Panc1 (cell line): Measurements from ENCODE around the gene UGDH. TPM values are rescaled to one million over a fixed set of nuclear protein-coding genes. Genes with fewer than 3 reads are reported as not detected.
"Not testable (repeated sequence)": the region's sequence is repeated elsewhere in the genome, so short reads cannot be mapped to it uniquely, and the experiment has no call there.

ENCODE experiments used
- ATAC-seq: fragments of 200-7000 bp; cut with Tn5 transposase; 2 replicates; pipeline ENCODE4 v1.9.1; 2020; ENCODE audit warnings: mild to moderate bottlenecking, moderate library complexity
- BruUV-seq: library from RNA; stranded (reverse); fragments of 400-500 nt; replicated peaks from 2 replicates; lab custom pipeline; 2021; lab: Mats Ljungman, UMichigan
- CTCF ChIA-PET: fragments of 300-600 bp; sonication (Branson Sonifier 250); formaldehyde crosslinking; loops from one replicate; lab custom pipeline; 2022; ENCODE audit warnings: antibody characterized with exemption; lab: Charles Lee
- POLR2A ChIA-PET: fragments of 300-600 bp; sonication (Branson Sonifier 250); formaldehyde crosslinking; loops from one replicate; lab custom pipeline; 2022; ENCODE audit warnings: antibody characterized with exemption; lab: Charles Lee
- DNase-seq: peaks from one replicate; pipeline ENCODE4 v3.0.0-alpha.2; 2010; ENCODE audit warnings: low read depth, low spot score
- H3K27ac ChIP-seq: 2 replicates; pipeline ENCODE4 v1.5.1; 2011; ENCODE audit warnings: mild to moderate bottlenecking, low read length, inconsistent platforms
- H3K27me3 ChIP-seq: fragments of 200-500 bp; sonication (Bioruptor generic); 2 replicates; pipeline ENCODE4 v1.6.0; 2014; ENCODE audit warnings: low read length, inconsistent platforms; ENCODE audit not compliant: control insufficient read depth, insufficient read depth
- H3K36me3 ChIP-seq: fragments of 200-500 bp; sonication (Bioruptor generic); 2 replicates; pipeline ENCODE4 v1.5.1; 2014; ENCODE audit warnings: inconsistent platforms, mild to moderate bottlenecking, low read length, moderate library complexity; ENCODE audit not compliant: control insufficient read depth, insufficient read depth
- H3K4me1 ChIP-seq: 2 replicates; pipeline ENCODE4 v1.5.1; 2011; ENCODE audit warnings: inconsistent platforms, mild to moderate bottlenecking, low read length, moderate library complexity; ENCODE audit not compliant: control insufficient read depth, insufficient read depth
- H3K4me3 ChIP-seq, 2 experiments: 2 replicates each; pipeline ENCODE4 v1.5.1; 2011 to 2012; ENCODE audit warnings: low read depth in 2 of 2, low read length in 2 of 2, mild to moderate bottlenecking in 2 of 2, inconsistent platforms in 1 of 2, moderate library complexity in 1 of 2
- H3K9me3 ChIP-seq: fragments of 200-500 bp; sonication (Bioruptor generic); 2 replicates; pipeline ENCODE4 v1.5.1; 2014; ENCODE audit warnings: low read depth, mild to moderate bottlenecking, inconsistent platforms, low read length, moderate library complexity; ENCODE audit not compliant: control insufficient read depth, insufficient read depth
- POLR2AphosphoS5 ChIP-seq: IDR thresholded peaks from 2 replicates; pipeline ENCODE4 v1.6.1; 2012; ENCODE audit warnings: mild to moderate bottlenecking, low read depth, low read length, moderate library complexity
- SIN3A ChIP-seq: IDR thresholded peaks from 2 replicates; pipeline ENCODE4 v1.6.1; 2012; ENCODE audit warnings: low read depth, mild to moderate bottlenecking, low read length, moderate library complexity, borderline replicate concordance; ENCODE audit not compliant: insufficient read depth
- TCF7L2 ChIP-seq: IDR thresholded peaks from 2 replicates; pipeline ENCODE4 v1.6.1; 2011; ENCODE audit warnings: mild to moderate bottlenecking, low read depth, low read length, inconsistent platforms
- in situ Hi-C: cut with HindIII; loops from 2 replicates; pipeline ENCODE4 v1.10.0; 2016; ENCODE audit warnings: low sequenced_read_pairs, low pct_unique_long_range_greater_than_20kb
- intact Hi-C: fragments of 100-400 bp; cut with micrococcal nuclease; formaldehyde crosslinking; loops from one replicate; pipeline ENCODE4 v1.10.0; 2022; ENCODE audit not compliant: unreplicated experiment
- total RNA-seq: library from RNA; stranded (reverse); gene quantifications from one replicate; pipeline ENCODE4 v1.2.1, GENCODE V29; 2021; ENCODE audit not compliant: unreplicated experiment
- TF ChIP-seq, protein P1 (sequence below): fragments of 450-650 bp; IDR thresholded peaks from 2 replicates; pipeline ENCODE4 v1.5.1; 2017; ENCODE audit warnings: mild to moderate bottlenecking
- TF ChIP-seq, protein P2 (sequence below), 2 experiments: IDR thresholded peaks; 2 replicates each; pipeline ENCODE4 v1.6.1; 2011 to 2012; ENCODE audit warnings: low read depth in 2 of 2, control low read depth in 1 of 2, low read length in 1 of 2, mild to moderate bottlenecking in 1 of 2, moderate library complexity in 1 of 2; ENCODE audit not compliant: insufficient read depth in 1 of 2

UGDH gene
- total RNA-seq, 1 experiment from 2014 or later: 373 TPM

DNA sequence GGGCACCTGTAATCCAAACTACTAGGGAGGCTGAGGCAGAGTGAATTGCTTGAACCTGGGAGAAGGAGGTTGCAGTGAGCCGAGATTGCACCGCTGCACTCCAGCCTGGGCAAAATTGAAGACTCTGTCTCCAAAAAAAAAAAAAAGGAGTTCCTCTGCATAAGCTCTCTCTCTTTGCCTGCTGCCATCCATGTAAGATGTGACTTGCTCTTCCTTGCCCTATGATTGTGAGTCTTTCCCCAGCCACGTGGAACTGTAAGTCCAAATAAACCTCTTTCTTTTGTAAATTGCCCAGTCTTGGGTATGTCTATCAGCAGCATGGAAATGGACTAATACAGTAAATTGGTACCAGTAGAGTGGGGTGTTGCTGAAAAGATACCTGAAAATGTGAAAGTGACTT lies 5.0 kb upstream of the UGDH start:
- ATAC-seq, H3K9me3 ChIP-seq, BruUV-seq, H3K4me1 ChIP-seq, POLR2A ChIA-PET, DNase-seq, H3K27me3 ChIP-seq, H3K4me3 ChIP-seq, in situ Hi-C loops, H3K36me3 ChIP-seq, intact Hi-C loops, H3K27ac ChIP-seq, CTCF ChIA-PET: not testable (repeated sequence)

DNA sequence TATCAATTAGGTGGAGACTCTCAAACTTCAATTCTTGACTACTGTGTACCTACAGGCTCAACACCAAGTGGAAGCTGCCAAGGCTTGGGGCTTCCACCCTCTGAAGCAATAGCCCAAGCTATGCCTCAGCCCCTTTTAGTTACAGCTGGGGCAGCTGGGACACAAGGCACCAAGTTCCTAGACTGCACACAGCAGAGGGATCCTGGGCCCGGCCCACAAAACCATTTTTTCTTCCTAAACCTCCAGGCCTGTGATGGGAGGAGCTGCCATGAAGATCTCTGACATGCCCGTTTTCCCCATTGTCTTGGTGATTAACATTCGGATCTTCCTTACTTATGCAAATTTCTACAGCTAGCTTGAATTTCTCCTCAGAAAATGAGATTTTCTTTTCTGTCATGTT lies 3.4 kb upstream of the UGDH start:
- ChIA-PET CTCF (no interaction called here), POLR2A (interaction anchor here (0.6 kb wide), 1 partner anchor 102 kb away, joined by 21 read pairs; no protein-coding TSS in a partner anchor)
- intact Hi-C loops (no loop called here), in situ Hi-C loops (no loop called here)
- no peaks in the 10 kb centered on the region for H3K4me1 ChIP-seq
- H3K9me3 ChIP-seq: no peaks in the 10 kb centered on the region; the same call in 1 of the 2 replicates
- no peak overlapping the region for H3K27ac ChIP-seq
- DNase-seq: no peak
- H3K36me3 ChIP-seq: peaks cover 5% of the 10 kb centered on the region; the same call in 1 of the 2 replicates
- no TSS peak for BruUV-seq
- TF ChIP-seq SIN3A (no peak), POLR2AphosphoS5 (no peak), TCF7L2 (no peak)
- TF ChIP-seq, protein P1, sequence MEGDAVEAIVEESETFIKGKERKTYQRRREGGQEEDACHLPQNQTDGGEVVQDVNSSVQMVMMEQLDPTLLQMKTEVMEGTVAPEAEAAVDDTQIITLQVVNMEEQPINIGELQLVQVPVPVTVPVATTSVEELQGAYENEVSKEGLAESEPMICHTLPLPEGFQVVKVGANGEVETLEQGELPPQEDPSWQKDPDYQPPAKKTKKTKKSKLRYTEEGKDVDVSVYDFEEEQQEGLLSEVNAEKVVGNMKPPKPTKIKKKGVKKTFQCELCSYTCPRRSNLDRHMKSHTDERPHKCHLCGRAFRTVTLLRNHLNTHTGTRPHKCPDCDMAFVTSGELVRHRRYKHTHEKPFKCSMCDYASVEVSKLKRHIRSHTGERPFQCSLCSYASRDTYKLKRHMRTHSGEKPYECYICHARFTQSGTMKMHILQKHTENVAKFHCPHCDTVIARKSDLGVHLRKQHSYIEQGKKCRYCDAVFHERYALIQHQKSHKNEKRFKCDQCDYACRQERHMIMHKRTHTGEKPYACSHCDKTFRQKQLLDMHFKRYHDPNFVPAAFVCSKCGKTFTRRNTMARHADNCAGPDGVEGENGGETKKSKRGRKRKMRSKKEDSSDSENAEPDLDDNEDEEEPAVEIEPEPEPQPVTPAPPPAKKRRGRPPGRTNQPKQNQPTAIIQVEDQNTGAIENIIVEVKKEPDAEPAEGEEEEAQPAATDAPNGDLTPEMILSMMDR: no peak
- TF ChIP-seq, protein P2, sequence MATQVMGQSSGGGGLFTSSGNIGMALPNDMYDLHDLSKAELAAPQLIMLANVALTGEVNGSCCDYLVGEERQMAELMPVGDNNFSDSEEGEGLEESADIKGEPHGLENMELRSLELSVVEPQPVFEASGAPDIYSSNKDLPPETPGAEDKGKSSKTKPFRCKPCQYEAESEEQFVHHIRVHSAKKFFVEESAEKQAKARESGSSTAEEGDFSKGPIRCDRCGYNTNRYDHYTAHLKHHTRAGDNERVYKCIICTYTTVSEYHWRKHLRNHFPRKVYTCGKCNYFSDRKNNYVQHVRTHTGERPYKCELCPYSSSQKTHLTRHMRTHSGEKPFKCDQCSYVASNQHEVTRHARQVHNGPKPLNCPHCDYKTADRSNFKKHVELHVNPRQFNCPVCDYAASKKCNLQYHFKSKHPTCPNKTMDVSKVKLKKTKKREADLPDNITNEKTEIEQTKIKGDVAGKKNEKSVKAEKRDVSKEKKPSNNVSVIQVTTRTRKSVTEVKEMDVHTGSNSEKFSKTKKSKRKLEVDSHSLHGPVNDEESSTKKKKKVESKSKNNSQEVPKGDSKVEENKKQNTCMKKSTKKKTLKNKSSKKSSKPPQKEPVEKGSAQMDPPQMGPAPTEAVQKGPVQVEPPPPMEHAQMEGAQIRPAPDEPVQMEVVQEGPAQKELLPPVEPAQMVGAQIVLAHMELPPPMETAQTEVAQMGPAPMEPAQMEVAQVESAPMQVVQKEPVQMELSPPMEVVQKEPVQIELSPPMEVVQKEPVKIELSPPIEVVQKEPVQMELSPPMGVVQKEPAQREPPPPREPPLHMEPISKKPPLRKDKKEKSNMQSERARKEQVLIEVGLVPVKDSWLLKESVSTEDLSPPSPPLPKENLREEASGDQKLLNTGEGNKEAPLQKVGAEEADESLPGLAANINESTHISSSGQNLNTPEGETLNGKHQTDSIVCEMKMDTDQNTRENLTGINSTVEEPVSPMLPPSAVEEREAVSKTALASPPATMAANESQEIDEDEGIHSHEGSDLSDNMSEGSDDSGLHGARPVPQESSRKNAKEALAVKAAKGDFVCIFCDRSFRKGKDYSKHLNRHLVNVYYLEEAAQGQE (IDR thresholded peaks at IDR 0.05; ENCODE audit: insufficient read depth in 1 of 2, low read depth in 2 of 2, low read length in 1 of 2): no peak
- H3K4me3 ChIP-seq: no peak overlapping the region
- no peak for ATAC-seq
- no peaks in the 10 kb centered on the region for H3K27me3 ChIP-seq

DNA sequence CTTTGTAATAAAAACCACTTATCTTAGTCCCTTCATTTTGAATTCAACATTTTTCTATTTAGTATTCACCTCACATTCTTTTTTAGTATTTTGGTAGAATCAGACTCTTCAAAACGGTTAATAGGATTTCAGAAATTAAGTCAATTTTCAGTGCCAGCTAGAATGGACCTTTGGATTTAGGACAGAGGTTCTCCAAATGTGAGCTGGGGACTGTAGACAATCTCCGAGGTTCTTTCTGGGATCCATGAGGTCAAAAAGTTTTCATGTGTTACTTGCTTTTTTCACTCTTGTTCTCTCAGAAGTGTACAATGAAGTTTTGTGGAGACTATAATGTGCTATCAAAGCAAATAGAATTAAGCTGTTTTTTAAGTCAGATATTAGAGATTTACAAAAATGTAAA lies 2.3 kb upstream of the UGDH start:
- intact Hi-C loops: no loop called here
- in situ Hi-C loops: no loop called here
- peak overlapping the region; percentile 96 for H3K27ac ChIP-seq
- no peak for ATAC-seq
- peak overlapping the region in 1 of 2 experiments; percentile 96; a peak in 1 of 4 replicates for H3K4me3 ChIP-seq
- no TSS peak for BruUV-seq
- POLR2A ChIA-PET: no interaction called here
- CTCF ChIA-PET: no interaction called here
- no peaks in the 10 kb centered on the region for H3K27me3 ChIP-seq
- peaks cover 5% of the 10 kb centered on the region; the same call in 1 of the 2 replicates for H3K36me3 ChIP-seq
- DNase-seq: no peak
- H3K9me3 ChIP-seq: no peaks in the 10 kb centered on the region; the same call in 1 of the 2 replicates
- H3K4me1 ChIP-seq: no peaks in the 10 kb centered on the region
- TF ChIP-seq, protein P2 (IDR thresholded peaks at IDR 0.05; ENCODE audit: insufficient read depth in 1 of 2, low read depth in 2 of 2, low read length in 1 of 2): no peak
- TF ChIP-seq TCF7L2 (no peak), POLR2AphosphoS5 (no peak), SIN3A (no peak)
- TF ChIP-seq, protein P1: no peak
